ENCODE data around the gene CLRN2.

DNA sequence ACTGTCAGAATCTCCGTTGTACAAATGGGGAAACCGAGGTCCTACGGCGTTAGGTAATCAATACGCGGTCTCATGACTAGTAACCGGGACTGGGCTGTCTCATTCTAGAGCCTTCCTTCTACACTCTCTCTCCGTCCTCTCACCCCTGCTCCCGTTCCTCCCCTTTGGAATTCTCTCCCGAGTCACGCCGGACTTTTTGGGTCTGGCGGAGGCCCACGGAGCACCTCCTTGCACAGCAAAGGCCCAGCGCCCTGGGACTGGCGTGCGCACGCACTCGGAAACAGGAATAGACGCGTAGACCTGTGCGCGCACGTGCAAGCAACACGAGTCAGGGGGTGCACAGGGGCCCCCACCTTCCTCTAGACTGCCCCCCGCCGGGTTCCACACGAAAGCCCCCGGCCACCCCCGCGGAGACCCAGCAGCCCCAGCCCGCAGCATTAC lies 3.4 kb upstream of the CLRN2 start:
- TF ChIP-seq PCBP1 (IDR thresholded peaks at IDR 0.05; ENCODE audit: low read depth, low read length, poor library complexity, severe bottlenecking): no peak
- TF ChIP-seq, protein P1, sequence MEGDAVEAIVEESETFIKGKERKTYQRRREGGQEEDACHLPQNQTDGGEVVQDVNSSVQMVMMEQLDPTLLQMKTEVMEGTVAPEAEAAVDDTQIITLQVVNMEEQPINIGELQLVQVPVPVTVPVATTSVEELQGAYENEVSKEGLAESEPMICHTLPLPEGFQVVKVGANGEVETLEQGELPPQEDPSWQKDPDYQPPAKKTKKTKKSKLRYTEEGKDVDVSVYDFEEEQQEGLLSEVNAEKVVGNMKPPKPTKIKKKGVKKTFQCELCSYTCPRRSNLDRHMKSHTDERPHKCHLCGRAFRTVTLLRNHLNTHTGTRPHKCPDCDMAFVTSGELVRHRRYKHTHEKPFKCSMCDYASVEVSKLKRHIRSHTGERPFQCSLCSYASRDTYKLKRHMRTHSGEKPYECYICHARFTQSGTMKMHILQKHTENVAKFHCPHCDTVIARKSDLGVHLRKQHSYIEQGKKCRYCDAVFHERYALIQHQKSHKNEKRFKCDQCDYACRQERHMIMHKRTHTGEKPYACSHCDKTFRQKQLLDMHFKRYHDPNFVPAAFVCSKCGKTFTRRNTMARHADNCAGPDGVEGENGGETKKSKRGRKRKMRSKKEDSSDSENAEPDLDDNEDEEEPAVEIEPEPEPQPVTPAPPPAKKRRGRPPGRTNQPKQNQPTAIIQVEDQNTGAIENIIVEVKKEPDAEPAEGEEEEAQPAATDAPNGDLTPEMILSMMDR (IDR thresholded peaks at IDR 0.05 in 2 of 3, conservative IDR thresholded peaks at IDR 0.05 in 1 of 3; ENCODE audit: insufficient read depth in 2 of 3, low read depth in 1 of 3, low read length in 3 of 3): no peak
- TF ChIP-seq TBP (optimal IDR thresholded peaks at IDR 0.05; ENCODE audit: low read depth, low read length): no peak
- TF ChIP-seq ZBTB8A (IDR thresholded peaks at IDR 0.05; ENCODE audit: partially characterized antibody): no peak
- no peak for TF ChIP-seq KAT8 (IDR thresholded peaks at IDR 0.05; ENCODE audit: low read depth)

Data from K562 (cell line).